ENCODE measurements around the gene MYO7B.

Gene MYO7B

GRCh38 chr2:127612111-127612822, 76.8 kb downstream of the MYO7B start:
- Histone ChIP-seq H3K56ac (ENCODE audit: low read length) (no peak overlapping the region), H3K4me3 (ENCODE audit: low read length) (no peak overlapping the region), H3K4me1 (ENCODE audit: control insufficient read depth, low read depth, low read length) (no peaks in the 10 kb centered on the region), H2AK5ac (ENCODE audit: low read length) (no peak overlapping the region), H4K8ac (ENCODE audit: low read depth, low read length) (no peak overlapping the region), H3K36me3 (ENCODE audit: control insufficient read depth, insufficient read depth, low read length) (no peaks in the 10 kb centered on the region), H3K27ac (ENCODE audit: low read depth, low read length) (no peak overlapping the region), H3K23ac (ENCODE audit: low read length) (no peak overlapping the region), H2BK15ac (replicated peaks; ENCODE audit: low read depth) (no peak overlapping the region), H3K79me1 (ENCODE audit: low read length) (no peaks in the 10 kb centered on the region), H4K5ac (ENCODE audit: low read length) (no peak overlapping the region), H2BK5ac (ENCODE audit: low read length) (no peak overlapping the region), H3K4me2 (ENCODE audit: low read length) (no peak overlapping the region), H2BK120ac (ENCODE audit: low read depth, low read length) (no peak overlapping the region), H3K27me3 (ENCODE audit: insufficient read depth, low read length, poor library complexity) (no peaks in the 10 kb centered on the region), H3K79me2 (ENCODE audit: control insufficient read depth, insufficient read depth, low read length) (no peaks in the 10 kb centered on the region), H3K4ac (ENCODE audit: low read depth, low read length) (no peak overlapping the region), H3K9ac (ENCODE audit: low read length) (no peak overlapping the region), H3K18ac (ENCODE audit: low read length) (no peak overlapping the region)
- no CpG with 5 or more reads among the region's 13 CpGs for WGBS (ENCODE audit: extremely low coverage, insufficient coverage, low lambda C conversion rate)
- no peak for DNase-seq

DNA sequence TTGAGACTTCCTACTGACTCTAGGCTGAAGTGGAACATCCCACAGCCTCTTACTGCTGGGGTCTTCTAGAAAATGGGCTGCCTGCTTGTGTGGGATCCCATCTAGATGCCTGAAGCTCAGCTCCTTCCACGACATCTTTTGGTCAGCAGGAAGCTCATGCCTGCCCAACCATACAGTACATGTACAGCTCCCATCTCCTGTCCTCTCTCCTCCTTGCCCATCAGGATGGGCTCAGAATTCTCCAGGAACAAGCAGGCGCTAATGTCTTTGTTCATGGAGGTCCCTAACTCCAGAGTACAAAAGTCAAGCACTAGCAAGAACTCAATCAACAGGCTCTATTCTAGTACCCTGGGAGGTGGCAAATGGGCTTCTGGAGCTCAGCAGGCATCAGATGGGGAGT, 78.8 kb downstream of the MYO7B start:
- WGBS (ENCODE audit: extremely low coverage, insufficient coverage, low lambda C conversion rate), result no CpG with 5 or more reads among the region's 2 CpGs
- no peaks in the 10 kb centered on the region for H3K27me3 ChIP-seq (ENCODE audit: insufficient read depth, low read length, poor library complexity)
- H3K27ac ChIP-seq (ENCODE audit: low read depth, low read length), result no peak overlapping the region

GRCh38 chr2:127614731-127615130, 79.2 kb downstream of the MYO7B start:
- H2BK120ac ChIP-seq (ENCODE audit: low read depth, low read length), result no peak overlapping the region
- no peak overlapping the region for H4K5ac ChIP-seq (ENCODE audit: low read length)
- H3K4ac ChIP-seq (ENCODE audit: low read depth, low read length), result no peak overlapping the region
- no peak overlapping the region for H2BK15ac ChIP-seq (replicated peaks; ENCODE audit: low read depth)
- no peak overlapping the region for H4K8ac ChIP-seq (ENCODE audit: low read depth, low read length)
- no CpG with 5 or more reads among the region's 3 CpGs for WGBS (ENCODE audit: extremely low coverage, insufficient coverage, low lambda C conversion rate)
- H3K23ac ChIP-seq (ENCODE audit: low read length), result no peak overlapping the region
- DNase-seq, result no peak
- no peak overlapping the region for H3K9ac ChIP-seq (ENCODE audit: low read length)
- H2BK5ac ChIP-seq (ENCODE audit: low read length), result no peak overlapping the region
- no peak overlapping the region for H3K4me2 ChIP-seq (ENCODE audit: low read length)
- no peaks in the 10 kb centered on the region for H3K79me2 ChIP-seq (ENCODE audit: control insufficient read depth, insufficient read depth, low read length)
- H3K79me1 ChIP-seq (ENCODE audit: low read length), result no peaks in the 10 kb centered on the region
- no peaks in the 10 kb centered on the region for H3K36me3 ChIP-seq (ENCODE audit: control insufficient read depth, insufficient read depth, low read length)
- no peaks in the 10 kb centered on the region for H3K27me3 ChIP-seq (ENCODE audit: insufficient read depth, low read length, poor library complexity)
- no peak overlapping the region for H3K56ac ChIP-seq (ENCODE audit: low read length)
- H3K27ac ChIP-seq (ENCODE audit: low read depth, low read length), result no peak overlapping the region
- H3K4me1 ChIP-seq (ENCODE audit: control insufficient read depth, low read depth, low read length), result no peaks in the 10 kb centered on the region
- no peak overlapping the region for H3K18ac ChIP-seq (ENCODE audit: low read length)
- H3K4me3 ChIP-seq (ENCODE audit: low read length), result no peak overlapping the region
- H2AK5ac ChIP-seq (ENCODE audit: low read length), result no peak overlapping the region

More for the DNA sequence above, 78.8 kb downstream of the MYO7B start:
- Histone ChIP-seq H4K5ac (ENCODE audit: low read length) (no peak overlapping the region), H3K56ac (ENCODE audit: low read length) (no peak overlapping the region), H2BK120ac (ENCODE audit: low read depth, low read length) (no peak overlapping the region), H2BK5ac (ENCODE audit: low read length) (no peak overlapping the region), H3K4me1 (ENCODE audit: control insufficient read depth, low read depth, low read length) (no peaks in the 10 kb centered on the region), H3K4me3 (ENCODE audit: low read length) (no peak overlapping the region), H3K36me3 (ENCODE audit: control insufficient read depth, insufficient read depth, low read length) (no peaks in the 10 kb centered on the region), H3K4me2 (ENCODE audit: low read length) (no peak overlapping the region), H4K8ac (ENCODE audit: low read depth, low read length) (no peak overlapping the region), H3K18ac (ENCODE audit: low read length) (no peak overlapping the region), H2BK15ac (replicated peaks; ENCODE audit: low read depth) (no peak overlapping the region), H2AK5ac (ENCODE audit: low read length) (no peak overlapping the region), H3K79me1 (ENCODE audit: low read length) (no peaks in the 10 kb centered on the region), H3K4ac (ENCODE audit: low read depth, low read length) (no peak overlapping the region), H3K23ac (ENCODE audit: low read length) (no peak overlapping the region), H3K79me2 (ENCODE audit: control insufficient read depth, insufficient read depth, low read length) (no peaks in the 10 kb centered on the region), H3K9ac (ENCODE audit: low read length) (no peak overlapping the region)
- no peak for DNase-seq

- Histone ChIP-seq H2BK120ac (ENCODE audit: low read depth, low read length) (no peak overlapping the region), H3K56ac (ENCODE audit: low read length) (no peak overlapping the region), H3K79me2 (ENCODE audit: control insufficient read depth, insufficient read depth, low read length) (no peaks in the 10 kb centered on the region), H4K5ac (ENCODE audit: low read length) (no peak overlapping the region), H3K4me2 (ENCODE audit: low read length) (no peak overlapping the region), H3K27me3 (ENCODE audit: insufficient read depth, low read length, poor library complexity) (no peaks in the 10 kb centered on the region), H3K36me3 (ENCODE audit: control insufficient read depth, insufficient read depth, low read length) (no peaks in the 10 kb centered on the region), H3K9ac (ENCODE audit: low read length) (no peak overlapping the region), H3K18ac (ENCODE audit: low read length) (no peak overlapping the region), H3K4me3 (ENCODE audit: low read length) (no peak overlapping the region), H3K79me1 (ENCODE audit: low read length) (no peaks in the 10 kb centered on the region), H2AK5ac (ENCODE audit: low read length) (no peak overlapping the region), H3K27ac (ENCODE audit: low read depth, low read length) (no peak overlapping the region), H3K4ac (ENCODE audit: low read depth, low read length) (no peak overlapping the region), H2BK15ac (replicated peaks; ENCODE audit: low read depth) (no peak overlapping the region), H4K8ac (ENCODE audit: low read depth, low read length) (no peak overlapping the region), H3K4me1 (ENCODE audit: control insufficient read depth, low read depth, low read length) (no peaks in the 10 kb centered on the region), H3K23ac (ENCODE audit: low read length) (no peak overlapping the region), H2BK5ac (ENCODE audit: low read length) (no peak overlapping the region)
- DNase-seq, result no peak
- no CpG with 5 or more reads among the region's 18 CpGs for WGBS (ENCODE audit: extremely low coverage, insufficient coverage, low lambda C conversion rate)
These were observed 80.2 kb downstream of the MYO7B start for GRCh38 chr2:127615511-127616166.

- DNase-seq, result no peak
These were observed 83.2 kb downstream of the MYO7B start for GRCh38 chr2:127618551-127619202.

More at GRCh38 chr2:127618551-127619202, 83.2 kb downstream of the MYO7B start:
- Histone ChIP-seq H3K27ac (ENCODE audit: low read depth, low read length) (no peak overlapping the region), H3K27me3 (ENCODE audit: insufficient read depth, low read length, poor library complexity) (no peaks in the 10 kb centered on the region), H3K36me3 (ENCODE audit: control insufficient read depth, insufficient read depth, low read length) (no peaks in the 10 kb centered on the region), H3K18ac (ENCODE audit: low read length) (no peak overlapping the region), H3K4me1 (ENCODE audit: control insufficient read depth, low read depth, low read length) (no peaks in the 10 kb centered on the region), H4K8ac (ENCODE audit: low read depth, low read length) (no peak overlapping the region), H4K5ac (ENCODE audit: low read length) (no peak overlapping the region), H3K79me1 (ENCODE audit: low read length) (no peaks in the 10 kb centered on the region), H3K23ac (ENCODE audit: low read length) (no peak overlapping the region), H2BK5ac (ENCODE audit: low read length) (no peak overlapping the region), H3K4me2 (ENCODE audit: low read length) (no peak overlapping the region), H3K56ac (ENCODE audit: low read length) (no peak overlapping the region), H2BK15ac (replicated peaks; ENCODE audit: low read depth) (no peak overlapping the region), H3K9ac (ENCODE audit: low read length) (no peak overlapping the region), H3K79me2 (ENCODE audit: control insufficient read depth, insufficient read depth, low read length) (no peaks in the 10 kb centered on the region), H2BK120ac (ENCODE audit: low read depth, low read length) (no peak overlapping the region), H3K4me3 (ENCODE audit: low read length) (no peak overlapping the region), H3K4ac (ENCODE audit: low read depth, low read length) (no peak overlapping the region), H2AK5ac (ENCODE audit: low read length) (no peak overlapping the region)
- WGBS (ENCODE audit: extremely low coverage, insufficient coverage, low lambda C conversion rate), result no CpG with 5 or more reads among the region's 7 CpGs
